ENCODE measurements around the gene HPSE2. TPM values are rescaled to one million over a fixed set of nuclear protein-coding genes. Genes with fewer than 3 reads are reported as not detected.

HPSE2 gene
- total and polyA plus RNA-seq, 2 experiments from 2014 or later, result 0.10 to 0.24 TPM

GRCh38 chr10:98627711-98628110 lies 607.9 kb downstream of the HPSE2 start (continued):
- TF ChIP-seq JUNB (IDR thresholded peaks at IDR 0.05; ENCODE audit: unreplicated experiment), result no peak
- TF ChIP-seq REST (IDR thresholded peaks at IDR 0.05; ENCODE audit: unreplicated experiment), result no peak
- no peak for TF ChIP-seq ZNF331 (CRISPR knock-in tag; IDR thresholded peaks at IDR 0.05; ENCODE audit: low read depth)
- no peak for TF ChIP-seq CREB1 (CRISPR knock-in tag; IDR thresholded peaks at IDR 0.05; ENCODE audit: low read depth)

- no peak overlapping the region for H3K27ac Mint-ChIP-seq
Observed at GRCh38 chr10:98624963-98625362, 610.7 kb downstream of the HPSE2 start.

More at GRCh38 chr10:98624963-98625362, 610.7 kb downstream of the HPSE2 start:
- Mint-ChIP-seq H3K4me3 (no peak overlapping the region), H3K36me3 (ENCODE audit: low read depth) (no peaks in the 10 kb centered on the region), H3K27me3 (ENCODE audit: insufficient read depth, low read depth, poor library complexity) (peaks cover 2% of the 10 kb centered on the region), H3K4me1 (peaks cover 28% of the 10 kb centered on the region), H3K9me3 (no peaks in the 10 kb centered on the region)
- Histone ChIP-seq H4K20me1 (replicated peaks; ENCODE audit: insufficient read depth) (no peaks in the 10 kb centered on the region), H3K9me2 (ENCODE audit: insufficient read depth) (no peaks in the 10 kb centered on the region), H3F3A (replicated peaks; ENCODE audit: low read depth) (no peaks in the 10 kb centered on the region), H3K27ac (ENCODE audit: low read depth) (no peak overlapping the region), H3K79me2 (replicated peaks; ENCODE audit: insufficient read depth) (no peaks in the 10 kb centered on the region), H3K4me3 (no peak overlapping the region), H3K4me2 (no peak overlapping the region), H3K36me3 (ENCODE audit: insufficient read depth) (no peaks in the 10 kb centered on the region), H3K27me3 (ENCODE audit: insufficient read depth) (no peaks in the 10 kb centered on the region), H2AFZ (peak overlapping the region; percentile 23; the same call in 1 of the 2 replicates), H3K4me1 (ENCODE audit: insufficient read depth) (peaks cover 17% of the 10 kb centered on the region)
- DNase-seq (ENCODE audit: low spot score) (no peak), ATAC-seq (no peak)
- TF ChIP-seq CTCF (conservative IDR thresholded peaks at IDR 0.05; ENCODE audit: low read depth in 2 of 2), result no peak
- no peak for TF ChIP-seq REST (IDR thresholded peaks at IDR 0.05; ENCODE audit: unreplicated experiment)
- no peak for TF ChIP-seq EZH2 (IDR thresholded peaks at IDR 0.05; ENCODE audit: low read depth, unreplicated experiment)
- no peak for TF ChIP-seq EZH2phosphoT487 (IDR thresholded peaks at IDR 0.05; ENCODE audit: unreplicated experiment)
- TF ChIP-seq ETS1 (IDR thresholded peaks at IDR 0.05), result no peak
- no peak for TF ChIP-seq POLR2AphosphoS5 (IDR thresholded peaks at IDR 0.05; ENCODE audit: low read depth)
- no peak for TF ChIP-seq NANOG (IDR thresholded peaks at IDR 0.05; ENCODE audit: borderline replicate concordance)
- no peak for TF ChIP-seq STAT1 (IDR thresholded peaks at IDR 0.05; ENCODE audit: unreplicated experiment)
- TF ChIP-seq ZNF331 (CRISPR knock-in tag; IDR thresholded peaks at IDR 0.05; ENCODE audit: low read depth), result no peak
- TF ChIP-seq ZNF114 (CRISPR knock-in tag; IDR thresholded peaks at IDR 0.05), result no peak
- TF ChIP-seq CREB1 (CRISPR knock-in tag; IDR thresholded peaks at IDR 0.05; ENCODE audit: low read depth), result no peak
- no peak for TF ChIP-seq JUNB (IDR thresholded peaks at IDR 0.05; ENCODE audit: unreplicated experiment)

All from GM23338 (cell line).